Neural progenitor cell (in vitro differentiated cells): ENCODE results near the gene CDHR2.

Experiments used
- EZH2 ChIP-seq: fragments of 200-600 bp; sonication (generic); IDR thresholded peaks from 2 replicates; pipeline ENCODE4 v1.6.1; 2017; ENCODE audit warnings: antibody characterized with exemption, mild to moderate bottlenecking, moderate library complexity
- EZH2phosphoT487 ChIP-seq: fragments of 200-600 bp; sonication (generic); IDR thresholded peaks from 2 replicates; pipeline ENCODE4 v1.6.1; 2017; ENCODE audit warnings: antibody characterized with exemption
- TF ChIP-seq, protein P1 (sequence below): fragments of 200-600 bp; sonication (generic); IDR thresholded peaks from 2 replicates; pipeline ENCODE4 v1.5.1; 2017; ENCODE audit warnings: antibody characterized with exemption, mild to moderate bottlenecking

DNA sequence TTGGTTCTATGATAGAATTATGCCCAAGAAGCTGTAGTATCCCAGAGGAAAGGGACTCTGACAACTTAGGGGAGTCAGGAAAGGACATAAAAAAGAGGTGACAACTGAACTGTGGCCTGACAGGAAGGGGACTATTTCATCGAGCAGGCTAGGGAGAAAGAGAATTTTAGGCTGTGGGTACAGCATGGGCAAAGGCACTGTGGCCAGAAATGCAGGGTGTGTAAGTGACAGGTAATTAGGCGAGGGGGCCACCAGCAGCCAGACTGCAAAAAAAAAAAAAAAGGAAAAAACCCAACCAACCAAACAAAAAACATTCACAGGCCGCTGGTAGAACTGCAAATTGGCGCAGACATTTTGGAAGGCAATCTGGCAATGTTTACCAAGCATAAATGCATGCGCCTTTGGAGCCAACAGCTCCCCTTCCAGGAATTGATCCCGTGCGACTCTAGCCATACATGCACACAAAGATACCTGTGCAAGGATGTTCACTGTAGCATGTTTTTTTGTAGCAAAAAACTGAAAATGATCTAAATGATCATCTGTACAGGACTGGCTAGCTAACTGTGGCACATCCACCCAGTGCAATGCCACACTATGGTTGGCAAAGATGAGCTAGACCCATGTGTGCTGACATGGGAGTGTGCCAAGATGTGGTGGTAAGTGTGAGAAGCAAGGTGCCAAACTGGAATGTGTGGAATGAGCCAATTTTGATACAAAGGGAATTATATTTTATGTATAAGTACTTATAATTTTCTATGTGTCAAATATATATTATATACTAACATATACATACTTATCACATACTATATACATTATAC lies 82.5 kb downstream of the CDHR2 start:
- TF ChIP-seq EZH2 (no peak), EZH2phosphoT487 (no peak)
- TF ChIP-seq, protein P1, sequence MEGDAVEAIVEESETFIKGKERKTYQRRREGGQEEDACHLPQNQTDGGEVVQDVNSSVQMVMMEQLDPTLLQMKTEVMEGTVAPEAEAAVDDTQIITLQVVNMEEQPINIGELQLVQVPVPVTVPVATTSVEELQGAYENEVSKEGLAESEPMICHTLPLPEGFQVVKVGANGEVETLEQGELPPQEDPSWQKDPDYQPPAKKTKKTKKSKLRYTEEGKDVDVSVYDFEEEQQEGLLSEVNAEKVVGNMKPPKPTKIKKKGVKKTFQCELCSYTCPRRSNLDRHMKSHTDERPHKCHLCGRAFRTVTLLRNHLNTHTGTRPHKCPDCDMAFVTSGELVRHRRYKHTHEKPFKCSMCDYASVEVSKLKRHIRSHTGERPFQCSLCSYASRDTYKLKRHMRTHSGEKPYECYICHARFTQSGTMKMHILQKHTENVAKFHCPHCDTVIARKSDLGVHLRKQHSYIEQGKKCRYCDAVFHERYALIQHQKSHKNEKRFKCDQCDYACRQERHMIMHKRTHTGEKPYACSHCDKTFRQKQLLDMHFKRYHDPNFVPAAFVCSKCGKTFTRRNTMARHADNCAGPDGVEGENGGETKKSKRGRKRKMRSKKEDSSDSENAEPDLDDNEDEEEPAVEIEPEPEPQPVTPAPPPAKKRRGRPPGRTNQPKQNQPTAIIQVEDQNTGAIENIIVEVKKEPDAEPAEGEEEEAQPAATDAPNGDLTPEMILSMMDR, result no peak
